ENCODE data around the gene KLHL3. TPM values are rescaled to one million over a fixed set of nuclear protein-coding genes. Genes with fewer than 3 reads are reported as not detected.
A peak's percentile ranks its signal among the peaks of the same experiment; 100 is the strongest.

Gene KLHL3
- total RNA-seq, 2 donors from 2014 or later, result 8.3 to 9.7 TPM

DNA sequence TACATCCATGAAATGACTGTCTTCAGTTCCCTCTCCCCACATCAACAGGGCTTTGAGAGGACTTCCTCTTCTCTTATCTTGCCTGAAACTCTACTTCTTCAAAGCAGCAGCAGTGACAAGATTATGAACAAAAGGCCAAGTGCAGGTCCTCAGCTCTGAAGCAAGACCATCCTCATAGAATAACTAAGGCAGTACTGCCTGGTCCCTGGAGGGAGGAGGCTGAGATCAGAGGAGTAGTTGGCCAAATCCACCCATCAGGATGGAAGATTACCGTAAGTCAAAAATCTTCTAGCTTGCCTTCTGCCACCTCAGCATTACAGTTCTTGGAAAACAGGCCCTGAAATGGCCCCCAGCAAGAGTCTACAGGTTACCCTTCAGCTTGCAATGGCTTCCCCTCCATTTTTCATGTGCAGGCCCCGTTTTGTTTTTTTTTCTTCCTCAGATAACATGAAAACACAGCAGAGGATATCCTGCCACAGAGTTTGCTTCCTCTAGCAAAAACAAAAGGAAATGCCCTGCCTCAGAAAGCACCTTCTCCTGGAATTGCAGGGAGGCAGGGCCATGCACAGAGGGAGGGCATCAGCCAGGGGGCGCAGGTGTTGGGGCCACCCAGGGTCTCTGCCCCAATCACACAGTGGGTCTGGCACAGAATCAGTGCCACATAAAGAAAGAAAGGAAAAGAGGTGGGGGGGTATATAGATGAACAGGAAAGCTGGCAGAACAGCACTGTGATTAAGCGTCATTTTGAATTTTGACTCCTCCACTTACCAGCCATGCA is 40.0 kb downstream of the KLHL3 start:
- H3K27ac Mint-ChIP-seq, result peak overlapping the region; percentile 79
- peaks cover 0 to 5% of the 10 kb centered on the region in 2 donors for H3K9me3 Mint-ChIP-seq

DNA sequence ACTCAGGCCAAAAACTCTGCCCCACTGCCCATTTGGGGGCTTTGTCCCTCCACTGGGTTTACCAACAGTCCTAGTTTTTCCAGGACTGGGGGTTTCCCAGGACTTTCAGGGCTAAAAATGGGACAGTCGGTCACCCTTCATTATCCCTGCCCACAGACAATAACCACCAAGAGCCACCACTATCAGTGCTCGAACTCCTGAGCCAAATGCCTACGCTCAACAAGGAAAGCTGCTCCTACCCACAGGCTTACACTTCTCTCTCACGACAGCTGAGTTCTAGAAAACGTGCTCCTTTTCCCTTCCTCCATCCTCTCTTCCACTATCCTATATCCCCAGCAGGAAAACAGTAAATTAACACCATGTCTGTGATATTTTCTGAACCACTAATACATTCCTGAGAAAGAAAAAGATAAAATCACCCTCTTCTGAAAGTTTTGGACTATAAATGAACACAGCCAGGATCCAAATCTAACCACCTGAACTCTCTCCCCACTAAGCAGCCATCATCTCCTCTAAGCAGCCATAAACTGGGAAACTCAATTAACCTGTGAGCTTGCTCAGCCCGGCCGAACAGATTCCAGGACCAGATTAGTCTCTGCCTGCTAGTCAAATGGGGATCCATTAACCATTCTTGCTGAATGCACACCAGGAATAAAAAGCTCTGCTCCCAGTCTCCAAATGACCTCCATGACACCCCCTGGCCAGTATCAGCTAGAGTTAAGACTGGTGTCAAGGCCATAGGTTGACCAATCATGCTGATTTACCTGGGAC is 41.8 kb downstream of the KLHL3 start:
- H3K9me3 Mint-ChIP-seq, result peaks cover 0 to 5% of the 10 kb centered on the region in 2 donors
- no peak overlapping the region for H3K4me3 Mint-ChIP-seq
- peak overlapping the region; percentile 25 for H3K27ac Mint-ChIP-seq
- DNase-seq (no peak), ATAC-seq (replicated peaks in 1 of 2) (no peak)
- no peaks in the 10 kb centered on the region for H3K27me3 Mint-ChIP-seq (ENCODE audit: low read depth)
- peaks cover 34% of the 10 kb centered on the region for H3K4me1 Mint-ChIP-seq (ENCODE audit: low read depth)
- H3K36me3 Mint-ChIP-seq (ENCODE audit: insufficient read depth in 2 of 2), result peaks cover 0 to 7% of the 10 kb centered on the region in 2 donors

More for the DNA sequence above, 40.0 kb downstream of the KLHL3 start:
- H3K4me3 Mint-ChIP-seq, result peak overlapping the region; percentile 75 to 76
- peak; percentile 62 to 65 for ATAC-seq (replicated peaks in 1 of 2)
- H3K4me1 Mint-ChIP-seq (ENCODE audit: low read depth), result peaks cover 41% of the 10 kb centered on the region
- peak; percentile 8 to 10 for DNase-seq
- peaks cover 0 to 5% of the 10 kb centered on the region in 2 donors for H3K36me3 Mint-ChIP-seq (ENCODE audit: insufficient read depth in 2 of 2)
- no peaks in the 10 kb centered on the region for H3K27me3 Mint-ChIP-seq (ENCODE audit: low read depth)

DNA sequence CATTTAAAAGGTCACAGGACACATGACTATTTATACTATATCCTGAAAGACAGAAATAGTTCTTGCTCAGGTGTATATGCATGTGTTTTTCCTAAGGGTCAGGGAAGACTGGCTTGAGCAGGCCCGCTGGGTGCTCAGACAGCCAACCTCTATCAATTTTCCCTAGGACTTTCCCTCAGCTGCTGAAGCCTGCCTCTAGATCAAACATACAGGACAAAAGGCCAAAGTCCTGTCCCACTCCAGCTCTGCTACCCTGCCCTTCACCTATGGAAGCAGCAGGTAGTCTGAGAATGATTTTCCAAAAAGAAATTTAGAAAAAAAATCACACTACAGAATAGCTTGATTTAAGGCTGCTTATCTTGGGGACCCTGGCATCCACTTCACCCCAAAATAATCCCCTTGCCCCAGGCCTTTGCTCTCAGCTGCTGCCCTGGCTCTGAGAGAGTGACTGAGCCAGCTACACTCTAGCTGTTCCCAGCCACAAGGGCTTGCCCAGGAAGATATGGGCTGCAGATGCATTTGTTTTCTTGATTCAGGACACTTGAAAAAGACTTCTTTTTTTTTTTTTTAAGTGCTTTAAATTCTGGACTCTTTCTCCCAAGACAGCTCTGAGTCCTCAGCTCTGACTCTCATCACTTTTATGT is 42.5 kb downstream of the KLHL3 start:
- Mint-ChIP-seq H3K27ac (no peak overlapping the region), H3K36me3 (ENCODE audit: insufficient read depth in 2 of 2) (peaks cover 0 to 9% of the 10 kb centered on the region in 2 donors), H3K4me1 (ENCODE audit: low read depth) (peaks cover 34% of the 10 kb centered on the region), H3K9me3 (peaks cover 0 to 5% of the 10 kb centered on the region in 2 donors), H3K4me3 (no peak overlapping the region), H3K27me3 (ENCODE audit: low read depth) (no peaks in the 10 kb centered on the region)
- DNase-seq, result no peak
- ATAC-seq (replicated peaks in 1 of 2), result no peak

DNA sequence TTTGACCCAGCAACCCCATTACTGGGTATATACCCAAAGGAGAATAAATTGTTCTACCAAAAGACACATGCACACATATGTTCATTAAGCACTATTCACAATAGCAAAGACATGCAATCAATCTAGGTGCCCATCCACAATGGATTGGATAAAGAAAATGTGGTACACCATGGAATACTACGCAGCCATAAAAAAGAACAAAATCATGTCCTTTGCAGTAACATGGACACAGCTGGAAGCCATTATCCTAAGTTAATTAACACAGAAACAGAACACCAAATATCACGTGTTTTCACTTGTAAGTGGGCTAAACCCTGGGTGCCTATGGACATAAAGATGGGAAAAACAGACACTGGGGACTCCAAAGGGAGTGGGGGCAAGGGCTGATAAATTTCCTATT is 46.6 kb downstream of the KLHL3 start:
- Mint-ChIP-seq H3K9me3 (no peaks in the 10 kb centered on the region), H3K36me3 (ENCODE audit: insufficient read depth in 2 of 2) (peaks cover 0 to 5% of the 10 kb centered on the region in 2 donors), H3K4me3 (no peak overlapping the region), H3K27me3 (ENCODE audit: low read depth) (no peaks in the 10 kb centered on the region), H3K27ac (no peak overlapping the region), H3K4me1 (ENCODE audit: low read depth) (peaks cover 1% of the 10 kb centered on the region)
- ATAC-seq (replicated peaks in 1 of 2), result no peak
- DNase-seq, result no peak

DNA sequence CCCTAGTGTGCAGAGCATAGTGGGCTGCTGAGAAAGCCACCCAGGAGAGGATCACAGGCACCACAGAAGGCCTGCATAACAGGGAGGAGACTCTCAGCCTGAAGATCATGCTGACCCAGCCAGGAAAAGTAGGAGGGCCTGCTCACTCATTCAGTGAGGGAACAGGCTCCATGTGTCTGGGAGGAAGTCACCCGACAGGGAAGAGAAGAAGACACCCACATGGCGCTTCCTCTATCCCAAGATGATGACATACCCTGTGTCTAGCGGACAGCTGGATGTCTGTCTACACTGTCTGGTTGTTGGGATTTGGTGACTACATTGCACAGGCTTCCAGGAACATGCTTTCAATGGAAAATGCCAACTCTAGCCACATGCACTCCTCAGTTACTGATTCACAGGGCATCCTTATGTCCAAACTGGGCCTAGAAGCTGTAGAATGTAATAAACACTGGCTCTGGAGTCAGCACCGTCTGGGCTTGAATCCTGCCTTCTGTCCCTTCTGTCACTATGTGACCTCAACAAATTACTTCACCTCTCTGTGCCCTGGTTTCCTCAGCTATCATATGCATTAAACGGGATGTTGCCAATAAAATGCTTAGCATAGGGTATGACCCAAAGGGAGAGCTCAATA is 47.6 kb downstream of the KLHL3 start:
- DNase-seq, result no peak
- Mint-ChIP-seq H3K9me3 (no peaks in the 10 kb centered on the region), H3K4me3 (no peak overlapping the region), H3K36me3 (ENCODE audit: insufficient read depth in 2 of 2) (peaks cover 0 to 5% of the 10 kb centered on the region in 2 donors), H3K27ac (no peak overlapping the region), H3K27me3 (ENCODE audit: low read depth) (no peaks in the 10 kb centered on the region), H3K4me1 (ENCODE audit: low read depth) (no peaks in the 10 kb centered on the region)
- no peak for ATAC-seq (replicated peaks in 1 of 2)

DNA sequence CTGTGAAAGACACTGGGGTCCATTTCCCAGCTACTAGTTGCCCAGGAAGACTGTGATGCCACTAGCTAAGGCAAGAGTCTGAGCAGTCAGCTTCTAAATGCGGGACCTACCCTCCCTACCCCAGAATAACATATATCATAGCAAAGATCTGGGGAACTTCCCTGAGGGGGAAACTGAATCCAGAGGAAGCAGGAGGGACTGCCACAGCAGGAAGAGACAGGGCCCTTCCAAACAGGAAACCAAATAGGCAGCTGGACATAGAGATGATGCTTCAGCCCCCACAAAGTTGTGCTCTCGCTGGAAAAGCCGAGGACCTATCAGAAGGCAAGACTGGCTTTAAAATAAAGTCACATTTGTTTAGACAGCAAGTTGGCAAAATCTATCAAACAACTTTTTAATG is 51.1 kb downstream of the KLHL3 start:
- H3K4me3 Mint-ChIP-seq, result no peak overlapping the region
- H3K4me1 Mint-ChIP-seq (ENCODE audit: low read depth), result no peaks in the 10 kb centered on the region
- no peak for DNase-seq
- peaks cover 0 to 5% of the 10 kb centered on the region in 2 donors for H3K36me3 Mint-ChIP-seq (ENCODE audit: insufficient read depth in 2 of 2)
- ATAC-seq (replicated peaks in 1 of 2), result no peak
- no peak overlapping the region for H3K27ac Mint-ChIP-seq
- no peaks in the 10 kb centered on the region for H3K9me3 Mint-ChIP-seq
- no peaks in the 10 kb centered on the region for H3K27me3 Mint-ChIP-seq (ENCODE audit: low read depth)

DNA sequence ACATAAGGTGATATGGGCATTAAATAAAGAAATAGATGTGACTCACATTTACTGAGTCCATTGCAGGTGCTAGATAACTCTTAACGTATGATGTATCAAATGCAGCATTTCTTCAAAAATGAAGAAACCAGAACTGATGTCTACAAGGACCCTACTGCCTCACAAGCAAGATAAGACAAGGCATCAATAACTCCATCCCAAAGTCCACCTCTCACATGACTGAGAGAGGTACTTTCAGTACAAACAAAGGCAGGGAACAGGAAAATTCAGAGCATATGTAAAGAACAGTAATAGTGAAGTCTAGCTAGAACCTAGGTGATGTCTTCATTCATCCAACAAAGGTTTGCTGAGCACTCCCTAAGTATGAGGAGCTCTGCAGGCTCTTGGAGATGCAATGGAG is 54.7 kb downstream of the KLHL3 start:
- Mint-ChIP-seq H3K4me3 (no peak overlapping the region), H3K4me1 (ENCODE audit: low read depth) (no peaks in the 10 kb centered on the region), H3K27me3 (ENCODE audit: low read depth) (no peaks in the 10 kb centered on the region), H3K27ac (no peak overlapping the region), H3K36me3 (ENCODE audit: insufficient read depth in 2 of 2) (no peaks in the 10 kb centered on the region), H3K9me3 (no peaks in the 10 kb centered on the region)
- DNase-seq (no peak), ATAC-seq (replicated peaks in 1 of 2) (no peak)

DNA sequence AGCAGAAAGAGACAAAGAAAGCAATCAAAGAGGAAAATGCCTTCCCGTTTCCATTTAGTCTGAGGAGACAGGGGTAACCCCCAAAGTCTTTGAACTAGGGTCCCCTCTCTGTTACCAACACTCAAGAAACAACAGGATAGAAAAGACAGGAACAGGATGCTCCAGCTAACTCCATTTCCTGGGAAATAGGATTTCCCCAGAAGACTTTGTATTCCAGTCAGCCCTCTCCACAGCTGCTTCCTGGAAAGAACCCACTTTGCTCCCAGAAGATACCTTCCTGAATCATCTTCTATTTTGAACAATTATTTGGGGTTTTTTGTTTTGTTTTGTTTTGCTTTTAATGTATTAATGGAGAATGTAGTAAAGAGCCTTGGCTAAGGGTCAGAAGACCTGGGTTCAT is 56.0 kb downstream of the KLHL3 start:
- no peak for ATAC-seq (replicated peaks in 1 of 2)
- Mint-ChIP-seq H3K27me3 (ENCODE audit: low read depth) (no peaks in the 10 kb centered on the region), H3K4me3 (no peak overlapping the region), H3K4me1 (ENCODE audit: low read depth) (no peaks in the 10 kb centered on the region), H3K9me3 (no peaks in the 10 kb centered on the region), H3K36me3 (ENCODE audit: insufficient read depth in 2 of 2) (no peaks in the 10 kb centered on the region), H3K27ac (peak overlapping the region; percentile 47)
- no peak for DNase-seq

DNA sequence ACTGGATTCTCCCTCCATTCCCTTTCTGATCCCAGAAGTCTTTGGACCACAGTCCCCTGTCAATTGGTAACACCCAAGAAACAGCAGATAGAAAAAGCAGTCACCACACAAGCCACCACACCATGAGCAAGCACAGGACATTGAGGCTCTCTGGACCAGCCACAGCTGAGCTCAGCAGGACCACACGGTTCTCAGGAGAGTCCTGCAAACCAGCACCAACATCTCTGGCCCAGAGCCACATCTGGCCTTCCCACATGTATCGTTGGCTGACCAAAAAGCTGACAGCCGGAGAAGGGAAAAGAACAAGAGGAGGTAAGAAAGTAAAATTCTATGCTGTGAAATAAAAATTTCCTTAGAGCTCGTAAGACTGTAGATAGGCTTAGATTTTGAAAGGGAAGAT is 56.7 kb downstream of the KLHL3 start:
- no peaks in the 10 kb centered on the region for H3K36me3 Mint-ChIP-seq (ENCODE audit: insufficient read depth in 2 of 2)
- H3K27ac Mint-ChIP-seq, result no peak overlapping the region
- no peaks in the 10 kb centered on the region for H3K4me1 Mint-ChIP-seq (ENCODE audit: low read depth)
- no peaks in the 10 kb centered on the region for H3K27me3 Mint-ChIP-seq (ENCODE audit: low read depth)
- no peak for ATAC-seq (replicated peaks in 1 of 2)
- no peak for DNase-seq
- no peak overlapping the region for H3K4me3 Mint-ChIP-seq
- no peaks in the 10 kb centered on the region for H3K9me3 Mint-ChIP-seq

DNA sequence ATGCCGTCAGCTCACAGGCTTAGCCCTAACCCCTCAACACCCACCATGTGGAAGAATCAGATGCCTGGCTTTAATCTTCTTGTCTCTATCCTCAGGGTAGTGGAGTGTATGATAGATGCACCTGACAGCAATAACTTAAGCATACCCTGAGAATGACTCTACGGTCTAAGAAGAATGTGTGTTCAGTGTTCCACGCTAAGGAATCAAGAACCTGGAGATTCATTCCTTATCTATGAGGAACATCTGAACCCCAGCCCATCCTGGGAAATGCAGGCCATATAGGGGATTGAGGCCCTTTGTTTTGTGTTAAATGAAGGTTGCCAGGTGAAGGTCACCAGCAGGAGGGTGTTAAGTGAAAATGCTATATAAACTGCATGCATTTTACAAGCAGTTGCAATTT is 63.0 kb downstream of the KLHL3 start:
- ATAC-seq (replicated peaks in 1 of 2) (no peak), DNase-seq (no peak)
- Mint-ChIP-seq H3K9me3 (no peaks in the 10 kb centered on the region), H3K27me3 (ENCODE audit: low read depth) (no peaks in the 10 kb centered on the region), H3K4me1 (ENCODE audit: low read depth) (peaks cover 8% of the 10 kb centered on the region), H3K36me3 (ENCODE audit: insufficient read depth in 2 of 2) (no peaks in the 10 kb centered on the region), H3K4me3 (no peak overlapping the region), H3K27ac (no peak overlapping the region)

DNA sequence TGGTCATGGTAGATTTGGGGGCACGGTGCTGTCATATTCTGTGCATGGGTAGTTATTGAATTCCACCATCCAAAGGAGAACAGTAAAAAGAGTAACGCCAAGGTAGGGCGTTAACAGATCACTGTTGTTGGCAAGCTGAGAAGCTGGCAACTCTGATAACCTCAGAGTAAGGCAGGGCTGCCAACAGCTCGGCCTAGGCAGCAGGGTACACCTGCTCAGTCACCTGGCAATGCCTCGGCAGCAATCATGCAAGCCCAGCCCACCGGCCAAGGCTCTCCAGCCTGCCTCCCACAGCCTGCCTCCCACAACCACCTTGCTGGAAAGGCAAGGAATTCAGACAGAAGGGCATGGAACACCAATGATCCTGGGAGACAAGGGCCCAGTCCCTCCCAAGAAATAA is 63.9 kb downstream of the KLHL3 start:
- no peaks in the 10 kb centered on the region for H3K36me3 Mint-ChIP-seq (ENCODE audit: insufficient read depth in 2 of 2)
- H3K27ac Mint-ChIP-seq, result no peak overlapping the region

DNA sequence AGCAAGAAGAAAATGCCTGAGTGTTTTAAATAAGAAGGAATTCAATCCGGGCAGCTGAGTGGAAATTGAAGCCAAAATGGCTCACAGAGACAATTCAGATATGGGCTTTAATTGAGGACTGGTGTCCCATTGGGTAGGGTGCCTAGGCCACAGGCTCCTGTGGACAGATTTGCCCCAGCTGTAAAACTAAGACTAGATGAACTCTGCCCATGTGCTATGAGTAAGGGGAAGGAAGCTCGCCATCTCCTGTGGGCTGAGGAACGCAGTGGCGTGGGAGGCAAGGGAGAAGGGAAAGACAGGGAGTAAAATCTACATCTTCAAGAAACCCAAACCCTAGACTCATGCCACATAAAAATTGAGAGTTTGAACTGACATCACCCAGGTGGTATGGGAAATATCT is 66.1 kb downstream of the KLHL3 start:
- no peaks in the 10 kb centered on the region for H3K27me3 Mint-ChIP-seq (ENCODE audit: low read depth)
- DNase-seq (no peak), ATAC-seq (replicated peaks in 1 of 2) (no peak)
- no peaks in the 10 kb centered on the region for H3K9me3 Mint-ChIP-seq
- no peaks in the 10 kb centered on the region for H3K36me3 Mint-ChIP-seq (ENCODE audit: insufficient read depth in 2 of 2)
- H3K4me3 Mint-ChIP-seq, result no peak overlapping the region
- H3K4me1 Mint-ChIP-seq (ENCODE audit: low read depth), result peaks cover 33% of the 10 kb centered on the region
- H3K27ac Mint-ChIP-seq, result no peak overlapping the region

More for the DNA sequence above, 63.9 kb downstream of the KLHL3 start:
- ATAC-seq (replicated peaks in 1 of 2), result no peak
- Mint-ChIP-seq H3K9me3 (no peaks in the 10 kb centered on the region), H3K27me3 (ENCODE audit: low read depth) (no peaks in the 10 kb centered on the region), H3K4me1 (ENCODE audit: low read depth) (peaks cover 13% of the 10 kb centered on the region), H3K4me3 (no peak overlapping the region)
- no peak for DNase-seq

DNA sequence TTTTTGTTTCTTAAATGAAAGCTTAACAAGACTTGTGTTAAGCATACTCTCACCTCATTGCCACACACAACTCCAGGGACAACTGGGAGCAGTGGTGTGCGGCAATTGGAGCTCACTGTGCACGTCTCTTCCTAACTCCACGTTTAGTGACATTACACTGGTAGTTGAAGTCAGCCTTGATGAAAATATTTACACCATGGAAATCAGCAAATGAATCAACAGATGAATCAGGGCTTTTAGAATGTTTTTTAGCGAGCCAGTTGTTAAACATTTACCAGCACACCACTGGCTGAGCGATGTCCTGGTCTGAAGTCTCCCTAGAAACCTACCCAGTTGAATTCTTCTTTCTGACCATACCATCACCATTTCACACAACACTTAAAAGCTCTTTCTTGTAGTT is 67.3 kb downstream of the KLHL3 start:
- no peak overlapping the region for H3K4me3 Mint-ChIP-seq
- H3K27ac Mint-ChIP-seq, result no peak overlapping the region
- no peaks in the 10 kb centered on the region for H3K36me3 Mint-ChIP-seq (ENCODE audit: insufficient read depth in 2 of 2)
- no peaks in the 10 kb centered on the region for H3K9me3 Mint-ChIP-seq
- H3K4me1 Mint-ChIP-seq (ENCODE audit: low read depth), result peaks cover 33% of the 10 kb centered on the region
- no peak for ATAC-seq (replicated peaks in 1 of 2)
- DNase-seq, result no peak
- no peaks in the 10 kb centered on the region for H3K27me3 Mint-ChIP-seq (ENCODE audit: low read depth)
